Measurements from ENCODE around the gene TIAM1. TPM values are rescaled to one million over a fixed set of nuclear protein-coding genes. Genes with fewer than 3 reads are reported as not detected.

The TIAM1 gene
- total RNA-seq, 4 donors from 2014 or later = 51.0 to 105 (median 85.6) TPM

- no peak overlapping the region for H3K4me3 ChIP-seq
- H3K9me3 ChIP-seq = no peaks in the 10 kb centered on the region
- no peak for DNase-seq
- H3K4me1 ChIP-seq = peaks cover 10 to 34% (median 12%) of the 10 kb centered on the region in 3 donors
- H3K27me3 ChIP-seq = no peaks in the 10 kb centered on the region
- intact Hi-C loops (cut with DNase I) = no loop called here
- WGBS, 2 donors = 77 to 91% methylated on average over 9 to 10 of the region's 10 CpGs
- peaks cover 0 to 36% (median 0%) of the 10 kb centered on the region in 3 donors for H3K36me3 ChIP-seq
- no peak for TF ChIP-seq POLR2A (IDR thresholded peaks at IDR 0.05)
- TF ChIP-seq, protein P1, sequence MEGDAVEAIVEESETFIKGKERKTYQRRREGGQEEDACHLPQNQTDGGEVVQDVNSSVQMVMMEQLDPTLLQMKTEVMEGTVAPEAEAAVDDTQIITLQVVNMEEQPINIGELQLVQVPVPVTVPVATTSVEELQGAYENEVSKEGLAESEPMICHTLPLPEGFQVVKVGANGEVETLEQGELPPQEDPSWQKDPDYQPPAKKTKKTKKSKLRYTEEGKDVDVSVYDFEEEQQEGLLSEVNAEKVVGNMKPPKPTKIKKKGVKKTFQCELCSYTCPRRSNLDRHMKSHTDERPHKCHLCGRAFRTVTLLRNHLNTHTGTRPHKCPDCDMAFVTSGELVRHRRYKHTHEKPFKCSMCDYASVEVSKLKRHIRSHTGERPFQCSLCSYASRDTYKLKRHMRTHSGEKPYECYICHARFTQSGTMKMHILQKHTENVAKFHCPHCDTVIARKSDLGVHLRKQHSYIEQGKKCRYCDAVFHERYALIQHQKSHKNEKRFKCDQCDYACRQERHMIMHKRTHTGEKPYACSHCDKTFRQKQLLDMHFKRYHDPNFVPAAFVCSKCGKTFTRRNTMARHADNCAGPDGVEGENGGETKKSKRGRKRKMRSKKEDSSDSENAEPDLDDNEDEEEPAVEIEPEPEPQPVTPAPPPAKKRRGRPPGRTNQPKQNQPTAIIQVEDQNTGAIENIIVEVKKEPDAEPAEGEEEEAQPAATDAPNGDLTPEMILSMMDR (IDR thresholded peaks at IDR 0.05) = no peak
- H3K27ac ChIP-seq = no peak overlapping the region
Observed at GRCh38 chr21:31216206-31216605, 127.9 kb downstream of the TIAM1 start.

- no peaks in the 10 kb centered on the region for H3K27me3 ChIP-seq
- H3K9me3 ChIP-seq = no peaks in the 10 kb centered on the region
- no peak overlapping the region for H3K27ac ChIP-seq
- DNase-seq = no peak
- intact Hi-C loops (cut with DNase I) = no loop called here
- WGBS, 2 donors = 75 to 81% methylated on average over 2 of the region's 2 CpGs
- no peak overlapping the region for H3K4me3 ChIP-seq
- no peak for TF ChIP-seq POLR2A (IDR thresholded peaks at IDR 0.05)
- TF ChIP-seq, protein P1 (IDR thresholded peaks at IDR 0.05) = no peak
- H3K36me3 ChIP-seq = peaks cover 0 to 56% (median 0%) of the 10 kb centered on the region in 3 donors
- H3K4me1 ChIP-seq = peaks cover 0 to 10% (median 0%) of the 10 kb centered on the region in 3 donors
Observed at GRCh38 chr21:31213787-31214186, 130.3 kb downstream of the TIAM1 start.

DNA sequence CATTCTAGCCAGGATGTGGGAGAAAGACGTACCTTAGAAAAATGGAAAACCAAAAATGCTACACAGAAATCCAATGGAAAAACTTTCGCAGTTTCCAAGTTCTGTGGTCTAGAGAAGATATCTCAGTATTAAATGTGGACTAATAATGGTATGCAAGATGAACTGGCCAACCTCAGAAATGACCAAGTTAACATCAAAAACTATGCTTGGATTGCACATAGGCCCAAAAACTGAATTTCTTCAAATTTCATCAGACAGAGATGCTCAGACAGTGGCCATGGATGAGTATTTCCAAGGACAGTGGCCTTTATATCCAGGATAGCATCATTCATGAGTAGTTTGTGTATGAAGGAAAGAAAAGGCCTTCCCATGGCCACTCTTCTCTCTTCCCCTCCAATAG is 132.2 kb downstream of the TIAM1 start:
- H3K27ac ChIP-seq = no peak overlapping the region
- TF ChIP-seq, protein P1 (IDR thresholded peaks at IDR 0.05) = no peak
- WGBS, 2 donors = 95 to 97% methylated on average over 2 of the region's 2 CpGs
- intact Hi-C loops (cut with DNase I) = no loop called here
- no peaks in the 10 kb centered on the region for H3K27me3 ChIP-seq
- no peak for DNase-seq
- no peak overlapping the region for H3K4me3 ChIP-seq
- no peaks in the 10 kb centered on the region for H3K4me1 ChIP-seq
- no peaks in the 10 kb centered on the region for H3K9me3 ChIP-seq
- H3K36me3 ChIP-seq = peaks cover 0 to 67% (median 0%) of the 10 kb centered on the region in 3 donors

- 93 to 100% methylated on average over 1 of the region's 1 CpG for WGBS, 2 donors
- DNase-seq = no peak
- TF ChIP-seq, protein P1 (IDR thresholded peaks at IDR 0.05) = no peak
- no peak for TF ChIP-seq POLR2A (IDR thresholded peaks at IDR 0.05)
- Histone ChIP-seq H3K4me1 (peaks cover 0 to 12% (median 0%) of the 10 kb centered on the region in 3 donors), H3K4me3 (no peak overlapping the region), H3K27ac (no peak overlapping the region), H3K9me3 (no peaks in the 10 kb centered on the region), H3K36me3 (peaks cover 0 to 64% (median 0%) of the 10 kb centered on the region in 3 donors), H3K27me3 (no peaks in the 10 kb centered on the region)
- intact Hi-C loops (cut with DNase I) = no loop called here
Observed at GRCh38 chr21:31205412-31205811, 138.6 kb downstream of the TIAM1 start.

- H3K4me3 ChIP-seq = no peak overlapping the region
- H3K27me3 ChIP-seq = no peaks in the 10 kb centered on the region
- intact Hi-C loops (cut with DNase I) = loop anchor here (5.0 kb wide), 1 partner anchor 378 kb away; no protein-coding TSS in a partner anchor
- 70 to 92% methylated on average over 3 of the region's 3 CpGs for WGBS, 2 donors
- TF ChIP-seq POLR2A (IDR thresholded peaks at IDR 0.05) = no peak
- TF ChIP-seq, protein P1 (IDR thresholded peaks at IDR 0.05) = no peak
- peaks cover 0 to 63% (median 0%) of the 10 kb centered on the region in 3 donors for H3K36me3 ChIP-seq
- no peak for DNase-seq
- no peak overlapping the region for H3K27ac ChIP-seq
- H3K9me3 ChIP-seq = no peaks in the 10 kb centered on the region
- peaks cover 0 to 12% (median 0%) of the 10 kb centered on the region in 3 donors for H3K4me1 ChIP-seq
Observed at GRCh38 chr21:31204801-31205200, 139.3 kb downstream of the TIAM1 start.
